Measurements from ENCODE around the gene LIPG.
"Not testable (repeated sequence)": the region's sequence is repeated elsewhere in the genome, so short reads cannot be mapped to it uniquely, and the experiment has no call there.

The LIPG gene

DNA sequence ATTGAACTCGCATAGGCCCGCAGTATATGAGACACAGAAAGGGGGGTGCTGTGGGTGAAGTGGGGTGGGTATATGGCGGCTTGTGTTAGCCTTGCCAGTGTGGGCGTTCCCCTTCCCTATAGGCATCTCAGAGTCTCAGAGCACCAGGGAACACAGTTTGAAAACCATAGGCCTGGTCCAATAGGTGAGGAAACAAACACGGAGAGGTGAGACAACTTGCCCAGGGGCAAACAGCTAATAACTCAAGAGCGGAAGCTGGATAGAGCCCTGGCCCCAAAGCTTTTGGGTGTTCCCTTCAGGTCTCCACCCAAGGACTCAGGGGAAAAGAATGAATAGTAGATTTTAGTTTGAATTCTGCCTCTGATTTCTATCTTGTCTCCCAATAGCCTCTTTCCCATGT lies 7.9 kb downstream of the LIPG start:
- H3K27ac ChIP-seq, result peak overlapping the region; percentile 47
- ChIA-PET POLR2A (ENCODE audit: low non-redundant PET) (no interaction called here), CTCF (interaction anchor here (0.6 to 0.9 kb wide), 2 partner anchors 14 to 268 kb away, joined by 3 read pairs; no protein-coding TSS in a partner anchor)

DNA sequence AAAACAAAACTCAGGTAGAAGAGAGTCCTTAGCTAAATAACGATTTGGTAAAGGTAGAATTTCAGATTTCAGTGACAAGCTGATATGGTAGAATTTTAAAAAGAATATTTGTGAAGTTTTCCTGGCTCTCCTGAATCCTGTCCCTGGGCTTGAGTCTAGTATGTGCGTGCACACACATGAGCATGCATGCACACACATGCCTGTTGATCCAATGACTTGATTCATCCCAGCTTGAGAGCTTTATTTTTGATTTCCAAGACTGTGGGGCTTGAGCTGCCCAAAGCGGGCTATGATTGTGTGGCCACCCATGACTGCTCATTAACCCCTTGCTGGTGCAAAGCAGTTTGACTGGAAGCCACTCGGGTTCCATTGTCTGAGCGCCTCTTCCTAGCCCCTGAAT lies 9.0 kb downstream of the LIPG start:
- TF ChIP-seq, protein P1, sequence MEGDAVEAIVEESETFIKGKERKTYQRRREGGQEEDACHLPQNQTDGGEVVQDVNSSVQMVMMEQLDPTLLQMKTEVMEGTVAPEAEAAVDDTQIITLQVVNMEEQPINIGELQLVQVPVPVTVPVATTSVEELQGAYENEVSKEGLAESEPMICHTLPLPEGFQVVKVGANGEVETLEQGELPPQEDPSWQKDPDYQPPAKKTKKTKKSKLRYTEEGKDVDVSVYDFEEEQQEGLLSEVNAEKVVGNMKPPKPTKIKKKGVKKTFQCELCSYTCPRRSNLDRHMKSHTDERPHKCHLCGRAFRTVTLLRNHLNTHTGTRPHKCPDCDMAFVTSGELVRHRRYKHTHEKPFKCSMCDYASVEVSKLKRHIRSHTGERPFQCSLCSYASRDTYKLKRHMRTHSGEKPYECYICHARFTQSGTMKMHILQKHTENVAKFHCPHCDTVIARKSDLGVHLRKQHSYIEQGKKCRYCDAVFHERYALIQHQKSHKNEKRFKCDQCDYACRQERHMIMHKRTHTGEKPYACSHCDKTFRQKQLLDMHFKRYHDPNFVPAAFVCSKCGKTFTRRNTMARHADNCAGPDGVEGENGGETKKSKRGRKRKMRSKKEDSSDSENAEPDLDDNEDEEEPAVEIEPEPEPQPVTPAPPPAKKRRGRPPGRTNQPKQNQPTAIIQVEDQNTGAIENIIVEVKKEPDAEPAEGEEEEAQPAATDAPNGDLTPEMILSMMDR (conservative IDR thresholded peaks at IDR 0.05; ENCODE audit: low read depth), result no peak
- no peak for DNase-seq (ENCODE audit: low spot score)
- ChIA-PET CTCF (no interaction called here), POLR2A (ENCODE audit: low non-redundant PET) (no interaction called here)
- no peak overlapping the region for H3K27ac ChIP-seq

More for the DNA sequence above, 7.9 kb downstream of the LIPG start:
- TF ChIP-seq, protein P1 (conservative IDR thresholded peaks at IDR 0.05; ENCODE audit: low read depth), result no peak
- DNase-seq (ENCODE audit: low spot score), result peak; percentile 21

DNA sequence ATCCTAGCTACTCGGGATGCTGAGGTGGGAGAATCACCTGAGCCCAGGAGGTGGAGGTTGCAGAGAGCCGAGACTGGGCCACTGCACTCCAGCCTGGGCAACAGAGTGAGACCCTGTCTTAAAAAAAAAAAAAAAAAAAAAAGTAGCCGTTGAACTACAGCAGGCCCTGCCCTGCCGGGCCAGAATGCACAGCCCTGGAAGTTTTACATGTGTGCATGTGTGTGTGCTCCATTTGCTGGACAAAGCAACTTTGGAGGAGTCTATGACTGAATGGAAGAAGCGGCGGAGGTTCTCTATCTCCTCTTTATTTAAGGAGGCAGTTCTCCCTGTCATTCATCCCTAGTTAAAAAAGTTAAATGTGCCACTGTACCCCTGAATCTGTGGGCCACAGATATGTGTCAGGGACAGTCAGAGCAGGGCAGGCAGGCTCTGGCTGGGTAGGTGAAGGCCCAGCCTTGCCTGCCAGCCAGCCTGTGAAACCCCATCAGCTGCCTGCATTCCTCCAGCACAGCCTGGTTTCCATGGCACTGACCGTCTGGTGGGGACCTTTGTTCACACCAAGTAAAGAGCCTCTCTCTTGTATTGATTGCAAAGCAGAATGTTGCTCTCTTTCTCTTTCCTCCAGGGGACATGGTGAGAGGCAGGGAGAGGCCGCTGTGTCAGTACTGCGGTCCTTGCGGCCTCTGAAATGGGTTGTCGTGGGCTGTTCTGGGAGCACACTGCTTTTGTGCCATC lies 10.9 kb downstream of the LIPG start:
- TF ChIP-seq, protein P1 (conservative IDR thresholded peaks at IDR 0.05; ENCODE audit: low read depth), result no peak
- no peak for DNase-seq (ENCODE audit: low spot score)
- no peak overlapping the region for H3K27ac ChIP-seq
- ChIA-PET POLR2A (ENCODE audit: low non-redundant PET) (no interaction called here), CTCF (no interaction called here)

DNA sequence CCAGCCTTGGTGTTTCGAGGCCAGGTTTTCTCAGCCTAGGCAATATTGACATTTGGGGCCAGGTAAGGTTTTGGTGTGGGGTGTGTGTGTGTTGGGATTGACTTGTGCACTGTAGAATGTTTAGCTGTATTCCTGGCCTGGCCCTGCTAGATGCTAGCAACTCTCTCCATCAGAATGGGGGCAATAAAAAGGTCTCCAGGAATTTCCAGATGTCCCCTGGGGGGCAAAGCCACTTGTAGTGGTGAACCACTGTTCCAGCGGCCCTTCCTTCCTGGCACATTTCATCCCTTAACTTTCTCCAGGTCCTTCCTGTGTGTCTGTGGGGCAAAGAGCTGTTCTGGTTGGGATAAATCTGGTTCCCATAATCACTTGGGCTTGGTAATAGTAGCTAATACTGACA lies 12.0 kb downstream of the LIPG start:
- ChIA-PET CTCF (no interaction called here), POLR2A (ENCODE audit: low non-redundant PET) (no interaction called here)
- TF ChIP-seq, protein P1 (conservative IDR thresholded peaks at IDR 0.05; ENCODE audit: low read depth), result no peak
- no peak overlapping the region for H3K27ac ChIP-seq
- no peak for DNase-seq (ENCODE audit: low spot score)

DNA sequence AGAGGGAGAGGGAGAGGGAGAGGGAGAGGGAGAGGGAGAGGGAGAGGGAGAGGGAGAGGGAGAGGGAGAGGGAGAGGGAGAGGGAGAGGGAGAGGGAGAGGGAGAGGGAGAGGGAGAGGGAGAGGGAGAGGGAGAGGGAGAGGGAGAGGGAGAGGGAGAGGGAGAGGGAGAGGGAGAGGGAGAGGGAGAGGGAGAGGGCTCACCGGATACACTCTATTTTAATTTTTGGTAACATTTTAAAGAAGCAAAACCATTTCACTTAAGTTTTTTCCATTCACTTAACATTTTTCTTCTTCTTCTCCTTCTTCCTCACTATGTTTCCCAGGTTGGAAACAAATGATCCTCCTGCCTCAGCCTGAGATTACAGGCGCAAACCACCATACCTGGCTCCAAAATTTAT lies 17.2 kb downstream of the LIPG start:
- POLR2A ChIA-PET (ENCODE audit: low non-redundant PET); H3K27ac ChIP-seq; DNase-seq (ENCODE audit: low spot score); CTCF ChIA-PET: not testable (repeated sequence)

DNA sequence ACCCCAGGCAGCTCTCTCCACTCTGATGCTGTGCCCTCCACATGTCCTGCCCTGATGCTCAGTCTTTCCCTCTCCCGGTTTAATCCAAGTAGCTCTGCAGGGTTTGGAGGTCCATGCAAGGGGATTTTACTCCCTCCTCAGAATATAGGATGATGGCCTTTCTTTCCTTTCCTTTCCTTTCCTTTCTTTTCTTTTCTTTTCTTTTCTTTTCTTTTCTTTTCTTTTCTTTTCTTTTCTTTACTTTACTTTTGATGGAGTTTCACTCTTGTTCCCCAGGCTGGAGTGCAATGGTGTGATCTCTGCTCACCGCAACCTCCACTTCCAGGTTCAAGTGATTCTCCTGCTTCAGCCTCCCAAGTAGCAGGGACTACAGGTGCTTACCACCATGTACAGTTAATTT lies 17.7 kb downstream of the LIPG start:
- POLR2A ChIA-PET (ENCODE audit: low non-redundant PET); DNase-seq (ENCODE audit: low spot score); CTCF ChIA-PET; H3K27ac ChIP-seq: not testable (repeated sequence)

DNA sequence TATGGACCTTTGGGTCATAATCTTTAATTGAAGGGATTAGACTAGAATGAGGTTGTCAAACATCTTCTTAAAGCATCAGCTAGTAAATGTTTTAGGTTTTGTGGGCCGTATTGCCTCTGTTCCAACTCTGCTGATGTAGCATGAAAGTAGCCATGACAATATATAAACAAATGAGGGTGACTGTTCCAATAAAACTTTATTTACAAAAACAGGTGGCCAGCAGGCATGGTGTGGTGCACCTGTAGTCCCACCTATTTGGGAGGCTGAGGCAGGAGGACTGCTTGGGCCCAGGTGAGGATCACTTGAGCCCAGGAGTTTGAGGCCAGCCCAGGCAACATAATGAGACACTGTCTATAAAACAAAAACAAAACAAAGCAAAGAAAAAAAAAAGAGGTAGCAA lies 18.4 kb downstream of the LIPG start:
- TF ChIP-seq, protein P1 (conservative IDR thresholded peaks at IDR 0.05; ENCODE audit: low read depth), result no peak
- POLR2A ChIA-PET (ENCODE audit: low non-redundant PET), result no interaction called here
- no peak for DNase-seq (ENCODE audit: low spot score)
- no peak overlapping the region for H3K27ac ChIP-seq
- CTCF ChIA-PET, result no interaction called here

DNA sequence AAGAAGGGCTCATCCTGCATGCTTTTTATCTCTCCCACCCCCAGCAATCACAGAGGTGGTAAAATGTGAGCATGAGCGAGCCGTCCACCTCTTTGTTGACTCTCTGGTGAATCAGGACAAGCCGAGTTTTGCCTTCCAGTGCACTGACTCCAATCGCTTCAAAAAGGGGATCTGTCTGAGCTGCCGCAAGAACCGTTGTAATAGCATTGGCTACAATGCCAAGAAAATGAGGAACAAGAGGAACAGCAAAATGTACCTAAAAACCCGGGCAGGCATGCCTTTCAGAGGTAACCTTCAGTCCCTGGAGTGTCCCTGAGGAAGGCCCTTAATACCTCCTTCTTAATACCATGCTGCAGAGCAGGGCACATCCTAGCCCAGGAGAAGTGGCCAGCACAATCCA lies 19.5 kb downstream of the LIPG start:
- TF ChIP-seq, protein P1 (conservative IDR thresholded peaks at IDR 0.05; ENCODE audit: low read depth), result no peak
- POLR2A ChIA-PET (ENCODE audit: low non-redundant PET), result no interaction called here
- CTCF ChIA-PET, result no interaction called here
- H3K27ac ChIP-seq, result no peak overlapping the region
- no peak for DNase-seq (ENCODE audit: low spot score)
